Left lung (tissue), 10 donors: ENCODE data around the gene EYA2. TPM values are rescaled to one million over a fixed set of nuclear protein-coding genes. Genes with fewer than 3 reads are reported as not detected.

Experiments
- ATAC-seq: fragments of 200-7000 bp; cut with Tn5 transposase; one replicate; pipeline ENCODE4 v1.9.1; 2020; ENCODE audit warnings: moderate library complexity
- DNase-seq, 4 donors: peaks; one replicate each; pipeline ENCODE4 v3.0.0-alpha.2; 2013 to 2020
- H3K27ac ChIP-seq, 2 donors: fragments of 200-600 bp; sonication (generic) in 1 of 2; one replicate each; pipeline versions ENCODE4 v1.5.0 to v1.8.0; 2020 to 2021
- H3K27me3 ChIP-seq, 2 donors: fragments of 200-600 bp; sonication (generic) in 1 of 2; one replicate each; pipeline versions ENCODE4 v1.5.0 to v1.8.0; 2020 to 2021
- H3K36me3 ChIP-seq, 2 donors: fragments of 200-600 bp; sonication (generic) in 1 of 2; one replicate each; pipeline versions ENCODE4 v1.5.0 to v1.8.0; 2020 to 2021
- H3K4me1 ChIP-seq, 2 donors: fragments of 200-600 bp; one replicate each; pipeline ENCODE4 v1.8.0; 2021
- H3K4me3 ChIP-seq, 2 donors: fragments of 200-600 bp; sonication (generic) in 1 of 2; one replicate each; pipeline versions ENCODE4 v1.5.0 to v1.8.0; 2020 to 2021; ENCODE audit warnings: mild to moderate bottlenecking in 1 of 2
- H3K9me3 ChIP-seq, 2 donors: fragments of 200-600 bp; sonication (generic) in 1 of 2; one replicate each; pipeline versions ENCODE4 v1.5.0 to v1.8.0; 2020 to 2021
- CTCF ChIP-seq, 2 donors: fragments of 200-600 bp; sonication (generic) in 1 of 2; IDR thresholded peaks; one replicate each; pipeline versions ENCODE4 v1.5.0 to v1.8.0; 2021; ENCODE audit warnings: antibody characterized with exemption in 2 of 2
- intact Hi-C, 2 donors: fragments of 100-400 bp; cut with DNase I; formaldehyde crosslinking; loops; one replicate each; pipeline versions ENCODE4 v1.11.2 to v1.14.2; 2022
- polyA plus RNA-seq, 6 donors: library from polyadenylated mRNA; unstranded; fragments of 120-200 nt; gene quantifications; one replicate each; pipeline ENCODE4 v1.2.1, GENCODE V29; 2013; ENCODE audit not compliant: insufficient read length in 6 of 6
- total RNA-seq, 2 donors: library from RNA; stranded (reverse); fragmentation: NEBNext Ultra II Directional; extraction: Animal tissue kit (Norgen Biotek cat#: 25700); gene quantifications; one replicate each; pipeline ENCODE4 v1.2.1, GENCODE V29; 2021
- donor health status: DM: no; HTN: yes; CAD: no.
- donor health status: DM: no; HTN: no; CAD: no.

Gene EYA2
- total and polyA plus RNA-seq, 8 donors, result 0.77 to 2.3 (median 1.2) TPM

GRCh38 chr20:46913329-46914044, 18.8 kb downstream of the EYA2 start:
- no peaks in the 10 kb centered on the region for H3K36me3 ChIP-seq
- TF ChIP-seq CTCF (IDR thresholded peaks at IDR 0.05), result no peak
- H3K9me3 ChIP-seq, result no peaks in the 10 kb centered on the region
- peaks cover 0 to 28% of the 10 kb centered on the region in 2 donors for H3K27me3 ChIP-seq
- H3K4me3 ChIP-seq, result no peak overlapping the region
- H3K4me1 ChIP-seq, result no peaks in the 10 kb centered on the region
- ATAC-seq (no peak), DNase-seq (no peak)
- intact Hi-C loops, result no loop called here
- no peak overlapping the region for H3K27ac ChIP-seq

DNA sequence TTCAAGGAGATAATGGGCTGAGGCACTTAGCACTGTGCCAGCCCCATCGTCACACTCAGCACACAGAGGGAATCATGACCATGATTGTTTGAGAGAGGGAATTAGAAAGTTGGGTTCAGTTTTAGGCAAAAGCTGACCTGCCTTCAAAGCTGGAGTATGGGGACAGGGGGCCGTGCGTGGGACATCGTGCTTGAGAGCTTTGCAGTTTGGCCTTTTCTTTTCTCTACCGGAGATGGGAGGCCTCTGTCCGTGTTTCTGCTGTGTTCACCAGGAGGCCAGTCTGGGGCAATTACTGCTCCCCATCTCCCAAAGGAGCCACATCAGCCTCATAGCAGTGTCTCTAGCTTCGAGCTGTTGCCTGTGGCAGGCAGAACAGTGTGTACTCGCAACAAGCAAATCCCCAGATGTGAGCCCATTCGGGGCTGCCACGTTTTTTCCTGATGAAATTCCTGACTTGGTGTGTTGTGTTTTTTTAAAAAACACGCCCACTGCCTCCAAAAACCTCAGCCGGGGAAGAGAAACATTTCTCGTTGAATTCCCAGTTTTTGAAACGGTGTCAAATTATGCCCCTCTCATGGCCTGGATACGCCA, 20.2 kb downstream of the EYA2 start:
- peaks cover 0 to 18% of the 10 kb centered on the region in 2 donors for H3K27me3 ChIP-seq
- intact Hi-C loops, result no loop called here
- DNase-seq (no peak), ATAC-seq (no peak)
- H3K4me1 ChIP-seq, result no peaks in the 10 kb centered on the region
- no peaks in the 10 kb centered on the region for H3K36me3 ChIP-seq
- no peak overlapping the region for H3K27ac ChIP-seq
- no peaks in the 10 kb centered on the region for H3K9me3 ChIP-seq
- TF ChIP-seq CTCF (IDR thresholded peaks at IDR 0.05), result no peak
- no peak overlapping the region for H3K4me3 ChIP-seq

DNA sequence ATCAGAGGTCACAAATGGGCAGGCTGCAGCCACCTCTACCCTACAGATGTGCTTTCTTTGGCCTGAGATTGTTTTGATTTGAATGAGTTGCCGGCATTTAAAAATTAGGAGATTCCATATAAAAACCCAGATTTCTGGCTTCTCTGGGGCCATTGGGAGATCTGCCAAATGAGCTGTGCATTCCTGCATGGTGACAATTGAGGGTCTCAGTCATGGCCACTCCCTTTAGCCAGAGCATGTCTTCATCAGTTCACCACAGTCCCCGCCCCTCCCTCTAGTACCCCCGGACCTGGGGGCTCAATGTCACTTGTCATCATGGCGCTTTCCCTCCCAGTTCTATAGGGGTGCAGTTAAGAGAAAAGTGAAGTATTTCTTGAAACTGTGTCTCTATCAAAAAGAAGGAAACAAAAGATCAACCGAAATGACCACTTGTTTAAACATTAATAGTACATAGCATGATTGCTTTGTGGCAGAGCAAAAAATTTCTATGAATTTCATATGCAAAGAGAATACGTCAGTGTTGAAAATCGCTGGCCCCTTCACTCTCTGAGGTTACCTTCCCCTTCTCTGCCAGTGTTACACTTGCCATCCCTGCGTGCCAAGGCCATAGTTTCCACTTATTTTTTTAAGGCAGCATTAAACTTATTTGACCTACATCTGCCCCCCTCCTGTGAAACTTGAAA, 21.1 kb downstream of the EYA2 start:
- Histone ChIP-seq H3K4me3 (no peak overlapping the region), H3K27ac (no peak overlapping the region), H3K27me3 (peaks cover 0 to 14% of the 10 kb centered on the region in 2 donors), H3K9me3 (no peaks in the 10 kb centered on the region), H3K36me3 (no peaks in the 10 kb centered on the region), H3K4me1 (no peaks in the 10 kb centered on the region)
- ATAC-seq (no peak), DNase-seq (no peak)
- intact Hi-C loops, result no loop called here
- no peak for TF ChIP-seq CTCF (IDR thresholded peaks at IDR 0.05)

DNA sequence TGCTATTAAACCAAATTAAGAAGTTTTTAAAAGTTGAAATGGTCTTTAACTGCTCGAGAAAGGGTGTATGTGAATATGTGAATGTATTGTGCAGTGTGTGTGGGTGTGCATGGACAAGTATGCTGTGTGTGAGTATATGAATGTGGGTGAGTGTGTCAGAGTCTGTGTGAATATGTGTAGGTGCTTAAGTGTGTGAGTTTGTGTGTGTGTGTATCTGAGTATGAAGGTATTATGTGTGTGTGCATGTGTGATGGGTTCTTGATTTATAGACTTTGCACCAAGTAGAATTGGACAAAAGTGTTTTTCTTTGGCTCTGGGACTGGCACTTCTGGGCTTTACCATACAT, 21.6 kb downstream of the EYA2 start:
- Histone ChIP-seq H3K9me3 (no peaks in the 10 kb centered on the region), H3K27ac (no peak overlapping the region), H3K4me3 (no peak overlapping the region), H3K4me1 (no peaks in the 10 kb centered on the region), H3K27me3 (peaks cover 0 to 19% of the 10 kb centered on the region in 2 donors), H3K36me3 (no peaks in the 10 kb centered on the region)
- intact Hi-C loops, result no loop called here
- DNase-seq, result no peak
- no peak for ATAC-seq
- TF ChIP-seq CTCF (IDR thresholded peaks at IDR 0.05), result no peak

DNA sequence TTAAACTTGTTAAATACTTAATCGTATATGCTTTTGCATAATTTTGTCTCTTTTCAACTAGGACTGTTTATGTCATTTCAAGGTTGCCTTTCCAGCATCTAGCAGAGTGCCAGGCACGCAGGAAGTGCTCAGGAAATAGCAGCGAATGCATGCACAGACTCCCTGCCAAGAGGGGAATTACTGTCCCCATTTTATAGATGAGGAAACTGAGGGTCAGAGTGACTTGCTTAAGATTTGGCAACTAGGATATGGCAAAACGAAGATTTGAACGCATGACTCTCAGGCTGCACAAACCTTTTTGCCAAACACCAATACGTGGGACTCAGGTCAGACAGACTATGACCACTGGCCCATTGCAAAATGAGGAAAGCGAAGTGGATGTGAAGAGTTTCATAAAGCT, 22.5 kb downstream of the EYA2 start:
- peaks cover 0 to 24% of the 10 kb centered on the region in 2 donors for H3K27me3 ChIP-seq
- H3K4me3 ChIP-seq, result no peak overlapping the region
- no peak overlapping the region for H3K27ac ChIP-seq
- H3K9me3 ChIP-seq, result no peaks in the 10 kb centered on the region
- H3K36me3 ChIP-seq, result no peaks in the 10 kb centered on the region
- H3K4me1 ChIP-seq, result no peaks in the 10 kb centered on the region
- intact Hi-C loops, result no loop called here
- TF ChIP-seq CTCF (IDR thresholded peaks at IDR 0.05), result no peak
- ATAC-seq, result no peak
- DNase-seq, result no peak
